ENCODE measurements around the gene PTOV1.

Gene PTOV1

GRCh38 chr19:49876422-49877019 lies 25.6 kb downstream of the PTOV1 start (continued):
- TF ChIP-seq PRDM2 (tag by site-specific recombination; IDR thresholded peaks at IDR 0.05; ENCODE audit: borderline replicate concordance) (no peak), ZNF776 (tag by site-specific recombination; IDR thresholded peaks at IDR 0.05; ENCODE audit: borderline replicate concordance) (no peak), ZNF645 (tag by site-specific recombination; IDR thresholded peaks at IDR 0.05) (peak; percentile 79; the same call in 1 of the 2 replicates), ZNF223 (tag by site-specific recombination; IDR thresholded peaks at IDR 0.05) (no peak; the same call in 1 of the 2 replicates), GLIS1 (tag by site-specific recombination; IDR thresholded peaks at IDR 0.05) (no peak), ZNF777 (tag by site-specific recombination; IDR thresholded peaks at IDR 0.05; ENCODE audit: borderline replicate concordance) (no peak), ZFP41 (tag by site-specific recombination; IDR thresholded peaks at IDR 0.05; ENCODE audit: borderline replicate concordance) (no peak), KLF10 (tag by site-specific recombination; IDR thresholded peaks at IDR 0.05) (no peak), BCL11A (tag by site-specific recombination; IDR thresholded peaks at IDR 0.05; ENCODE audit: low read depth) (no peak), ZNF664 (tag by site-specific recombination; IDR thresholded peaks at IDR 0.05) (no peak), CTCF (tag by site-specific recombination; IDR thresholded peaks at IDR 0.05) (no peak), ZNF133 (tag by site-specific recombination; IDR thresholded peaks at IDR 0.05) (peak; percentile 23; the same call in 1 of the 2 replicates), ZNF132 (tag by site-specific recombination; IDR thresholded peaks at IDR 0.05; ENCODE audit: borderline replicate concordance) (no peak), ZNF354C (tag by site-specific recombination; IDR thresholded peaks at IDR 0.05; ENCODE audit: borderline replicate concordance, low read depth) (no peak), ZNF658 (tag by site-specific recombination; IDR thresholded peaks at IDR 0.05) (no peak), ZNF639 (tag by site-specific recombination; IDR thresholded peaks at IDR 0.05) (no peak; the same call in 1 of the 2 replicates), ZNF138 (tag by site-specific recombination; IDR thresholded peaks at IDR 0.05; ENCODE audit: borderline replicate concordance) (no peak), ZNF521 (tag by site-specific recombination; IDR thresholded peaks at IDR 0.05) (no peak), ZFP69B (tag by site-specific recombination; IDR thresholded peaks at IDR 0.05) (no peak; the same call in 1 of the 2 replicates), ZNF571 (tag by site-specific recombination; IDR thresholded peaks at IDR 0.05) (no peak), TCF7L2 (IDR thresholded peaks at IDR 0.05; ENCODE audit: borderline replicate concordance, low read depth, low read length) (no peak; the same call in 1 of the 2 replicates), ZNF76 (tag by site-specific recombination; IDR thresholded peaks at IDR 0.05; ENCODE audit: borderline replicate concordance, low read depth) (peak; percentile 82; the same call in 1 of the 2 replicates), PATZ1 (tag by site-specific recombination; IDR thresholded peaks at IDR 0.05) (no peak; the same call in 1 of the 2 replicates), ZBTB48 (tag by site-specific recombination; IDR thresholded peaks at IDR 0.05) (no peak), ATF2 (tag by site-specific recombination; IDR thresholded peaks at IDR 0.05; ENCODE audit: low read depth) (peak; percentile 36; the same call in 1 of the 2 replicates), OSR2 (tag by site-specific recombination; IDR thresholded peaks at IDR 0.05) (no peak)

Data from HEK293 (cell line).